ENCODE results near the gene BORCS6.

The BORCS6 gene

DNA sequence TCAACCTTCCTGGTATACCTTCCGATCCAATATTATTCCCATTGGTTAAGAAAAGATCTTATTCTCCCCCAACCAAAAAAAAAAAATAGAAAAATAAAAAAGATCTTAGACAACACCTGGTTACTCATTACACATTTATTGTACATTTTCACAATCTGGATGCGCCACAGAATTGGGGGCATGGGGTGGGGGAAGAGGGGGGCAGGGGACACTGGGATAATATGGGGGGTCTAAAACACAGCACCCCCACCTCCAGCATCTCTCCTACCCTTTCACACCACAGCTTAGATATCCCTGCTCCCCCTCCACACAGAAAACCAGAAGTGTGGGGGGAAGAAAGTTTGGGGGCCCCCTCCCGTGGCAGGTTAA lies 31.0 kb downstream of the BORCS6 start:
- Histone ChIP-seq H3K9ac (no peak overlapping the region), H3K27me3 (ENCODE audit: insufficient read depth, low read depth) (no peaks in the 10 kb centered on the region), H3K27ac (no peak overlapping the region), H3K79me2 (ENCODE audit: insufficient read depth, low read depth) (no peaks in the 10 kb centered on the region), H3K4me2 (no peak overlapping the region), H2AFZ (ENCODE audit: low read depth) (no peak overlapping the region), H3K4me1 (ENCODE audit: low read depth, poor library complexity, severe bottlenecking) (no peaks in the 10 kb centered on the region), H3K4me3 (IDR thresholded peaks at IDR 0.05; ENCODE audit: insufficient read depth, low read depth, low read length) (no peak overlapping the region), H3K36me3 (ENCODE audit: insufficient read depth) (no peaks in the 10 kb centered on the region), H4K20me1 (ENCODE audit: insufficient read depth) (no peaks in the 10 kb centered on the region)
- no peak; the same call in 1 of the 2 replicates for TF ChIP-seq CTCF (conservative IDR thresholded peaks at IDR 0.05; ENCODE audit: low read depth, low read length)

DNA sequence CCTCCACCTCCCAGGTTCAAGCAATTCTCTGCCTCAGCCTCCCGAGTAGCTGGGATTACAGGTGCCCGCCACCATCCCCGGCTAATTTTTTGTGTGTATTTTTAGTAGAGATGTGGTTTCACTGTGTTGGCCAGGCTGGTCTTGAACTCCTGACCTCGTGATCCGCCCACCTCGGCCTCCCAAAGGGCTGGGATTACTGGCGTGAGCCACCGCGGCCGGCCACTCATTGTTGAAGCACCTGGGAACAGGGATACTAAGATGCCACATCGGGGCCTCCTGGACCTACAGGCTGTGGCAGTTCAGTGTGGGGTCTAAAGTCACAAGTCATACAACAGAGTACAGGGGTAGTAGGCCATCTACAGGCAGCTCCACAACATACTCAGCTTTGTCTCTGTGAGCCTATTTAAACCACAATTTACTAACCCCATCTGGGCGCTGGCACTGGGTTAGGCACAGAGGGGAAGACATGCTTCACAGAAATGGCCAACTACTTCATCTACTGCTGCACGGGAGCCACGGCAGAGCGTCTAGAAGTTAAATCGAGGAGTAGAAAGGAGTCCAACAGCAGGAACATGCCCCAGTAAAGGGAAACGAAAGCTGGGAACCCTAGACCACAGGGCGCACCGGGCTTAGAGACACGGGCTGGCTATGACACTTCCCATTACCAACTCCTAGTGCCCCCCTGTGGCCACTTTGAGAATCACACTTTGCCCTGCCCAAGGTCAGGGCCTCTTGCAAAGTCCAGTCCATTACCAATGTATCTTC lies 31.5 kb downstream of the BORCS6 start:
- Histone ChIP-seq H3K79me2 (ENCODE audit: insufficient read depth, low read depth) (no peaks in the 10 kb centered on the region), H3K4me2 (no peak overlapping the region), H3K4me1 (ENCODE audit: low read depth, poor library complexity, severe bottlenecking) (no peaks in the 10 kb centered on the region), H3K9ac (no peak overlapping the region), H2AFZ (ENCODE audit: low read depth) (no peak overlapping the region), H3K36me3 (ENCODE audit: insufficient read depth) (no peaks in the 10 kb centered on the region), H3K27ac (no peak overlapping the region), H3K27me3 (ENCODE audit: insufficient read depth, low read depth) (no peaks in the 10 kb centered on the region), H3K4me3 (IDR thresholded peaks at IDR 0.05; ENCODE audit: insufficient read depth, low read depth, low read length) (no peak overlapping the region), H4K20me1 (ENCODE audit: insufficient read depth) (no peaks in the 10 kb centered on the region)
- peak; percentile 64 for TF ChIP-seq CTCF (conservative IDR thresholded peaks at IDR 0.05; ENCODE audit: low read depth, low read length)

GRCh38 chr17:8156246-8156992 lies 33.6 kb downstream of the BORCS6 start:
- no peak overlapping the region for H2AFZ ChIP-seq (ENCODE audit: low read depth)
- TF ChIP-seq CTCF (conservative IDR thresholded peaks at IDR 0.05; ENCODE audit: low read depth, low read length) = no peak

GRCh38 chr17:8155996-8156245 lies 34.1 kb downstream of the BORCS6 start:
- TF ChIP-seq CTCF (conservative IDR thresholded peaks at IDR 0.05; ENCODE audit: low read depth, low read length) = no peak
- Histone ChIP-seq H3K9ac (peak overlapping the region; percentile 41; the same call in 1 of the 2 replicates), H3K27me3 (ENCODE audit: insufficient read depth, low read depth) (no peaks in the 10 kb centered on the region), H3K4me2 (0 out of 2 replicates have a peak overlapping the region, but pooled peaks have one; percentile 21), H2AFZ (ENCODE audit: low read depth) (no peak overlapping the region), H3K27ac (peak overlapping the region; percentile 18; the same call in 1 of the 2 replicates), H3K4me3 (IDR thresholded peaks at IDR 0.05; ENCODE audit: insufficient read depth, low read depth, low read length) (no peak overlapping the region), H3K4me1 (ENCODE audit: low read depth, poor library complexity, severe bottlenecking) (no peaks in the 10 kb centered on the region), H3K79me2 (ENCODE audit: insufficient read depth, low read depth) (no peaks in the 10 kb centered on the region), H4K20me1 (ENCODE audit: insufficient read depth) (no peaks in the 10 kb centered on the region), H3K36me3 (ENCODE audit: insufficient read depth) (no peaks in the 10 kb centered on the region)

More at GRCh38 chr17:8156246-8156992, 33.6 kb downstream of the BORCS6 start:
- Histone ChIP-seq H3K4me3 (IDR thresholded peaks at IDR 0.05; ENCODE audit: insufficient read depth, low read depth, low read length) (no peak overlapping the region), H3K9ac (peak overlapping the region; percentile 56; the same call in 1 of the 2 replicates), H3K4me2 (no peak overlapping the region; the same call in 1 of the 2 replicates), H3K36me3 (ENCODE audit: insufficient read depth) (no peaks in the 10 kb centered on the region), H3K4me1 (ENCODE audit: low read depth, poor library complexity, severe bottlenecking) (no peaks in the 10 kb centered on the region), H3K27ac (peak overlapping the region; percentile 68), H3K27me3 (ENCODE audit: insufficient read depth, low read depth) (no peaks in the 10 kb centered on the region), H3K79me2 (ENCODE audit: insufficient read depth, low read depth) (no peaks in the 10 kb centered on the region), H4K20me1 (ENCODE audit: insufficient read depth) (no peaks in the 10 kb centered on the region)

Data from KMS-11 (cell line).